Kidney epithelial cell (primary cell): ENCODE data around the gene KCNQ1. TPM values are rescaled to one million over a fixed set of nuclear protein-coding genes. Genes with fewer than 3 reads are reported as not detected.

Experiments
- DNase-seq: peaks from one replicate; pipeline ENCODE4 v3.0.0-alpha.2; 2010; ENCODE audit warnings: low read depth
- H3K27me3 ChIP-seq: 2 replicates; pipeline ENCODE4 v1.6.0; 2011; ENCODE audit warnings: low read length; ENCODE audit not compliant: control insufficient read depth, insufficient read depth
- H3K36me3 ChIP-seq: 2 replicates; pipeline ENCODE4 v1.5.1; 2011; ENCODE audit warnings: low read length; ENCODE audit not compliant: control insufficient read depth, insufficient read depth
- H3K4me3 ChIP-seq: 2 replicates; pipeline ENCODE4 v1.5.1; 2011; ENCODE audit warnings: low read depth, mild to moderate bottlenecking, control low read depth, low read length
- total RNA-seq: library from RNA; depleted of rRNA; stranded (reverse); fragments of >200 nt; gene quantifications from 2 replicates; pipeline ENCODE4 v1.2.3, GENCODE V29; 2015
- TF ChIP-seq, protein P1 (sequence below): IDR thresholded peaks from 2 replicates; pipeline ENCODE4 v1.5.1; 2011; ENCODE audit warnings: mild to moderate bottlenecking, moderate library complexity, low read length, control low read depth, inconsistent platforms; ENCODE audit not compliant: insufficient read depth, poor library complexity, severe bottlenecking

KCNQ1 gene
- total RNA-seq, 1 donor from 2014 or later: 2.3 TPM

GRCh38 chr11:2534134-2534956 lies 89.5 kb downstream of the KCNQ1 start:
- TF ChIP-seq, protein P1, sequence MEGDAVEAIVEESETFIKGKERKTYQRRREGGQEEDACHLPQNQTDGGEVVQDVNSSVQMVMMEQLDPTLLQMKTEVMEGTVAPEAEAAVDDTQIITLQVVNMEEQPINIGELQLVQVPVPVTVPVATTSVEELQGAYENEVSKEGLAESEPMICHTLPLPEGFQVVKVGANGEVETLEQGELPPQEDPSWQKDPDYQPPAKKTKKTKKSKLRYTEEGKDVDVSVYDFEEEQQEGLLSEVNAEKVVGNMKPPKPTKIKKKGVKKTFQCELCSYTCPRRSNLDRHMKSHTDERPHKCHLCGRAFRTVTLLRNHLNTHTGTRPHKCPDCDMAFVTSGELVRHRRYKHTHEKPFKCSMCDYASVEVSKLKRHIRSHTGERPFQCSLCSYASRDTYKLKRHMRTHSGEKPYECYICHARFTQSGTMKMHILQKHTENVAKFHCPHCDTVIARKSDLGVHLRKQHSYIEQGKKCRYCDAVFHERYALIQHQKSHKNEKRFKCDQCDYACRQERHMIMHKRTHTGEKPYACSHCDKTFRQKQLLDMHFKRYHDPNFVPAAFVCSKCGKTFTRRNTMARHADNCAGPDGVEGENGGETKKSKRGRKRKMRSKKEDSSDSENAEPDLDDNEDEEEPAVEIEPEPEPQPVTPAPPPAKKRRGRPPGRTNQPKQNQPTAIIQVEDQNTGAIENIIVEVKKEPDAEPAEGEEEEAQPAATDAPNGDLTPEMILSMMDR: no peak
- Histone ChIP-seq H3K36me3 (no peaks in the 10 kb centered on the region), H3K27me3 (peaks cover 6% of the 10 kb centered on the region), H3K4me3 (no peak overlapping the region)
- peak; percentile 7 for DNase-seq

DNA sequence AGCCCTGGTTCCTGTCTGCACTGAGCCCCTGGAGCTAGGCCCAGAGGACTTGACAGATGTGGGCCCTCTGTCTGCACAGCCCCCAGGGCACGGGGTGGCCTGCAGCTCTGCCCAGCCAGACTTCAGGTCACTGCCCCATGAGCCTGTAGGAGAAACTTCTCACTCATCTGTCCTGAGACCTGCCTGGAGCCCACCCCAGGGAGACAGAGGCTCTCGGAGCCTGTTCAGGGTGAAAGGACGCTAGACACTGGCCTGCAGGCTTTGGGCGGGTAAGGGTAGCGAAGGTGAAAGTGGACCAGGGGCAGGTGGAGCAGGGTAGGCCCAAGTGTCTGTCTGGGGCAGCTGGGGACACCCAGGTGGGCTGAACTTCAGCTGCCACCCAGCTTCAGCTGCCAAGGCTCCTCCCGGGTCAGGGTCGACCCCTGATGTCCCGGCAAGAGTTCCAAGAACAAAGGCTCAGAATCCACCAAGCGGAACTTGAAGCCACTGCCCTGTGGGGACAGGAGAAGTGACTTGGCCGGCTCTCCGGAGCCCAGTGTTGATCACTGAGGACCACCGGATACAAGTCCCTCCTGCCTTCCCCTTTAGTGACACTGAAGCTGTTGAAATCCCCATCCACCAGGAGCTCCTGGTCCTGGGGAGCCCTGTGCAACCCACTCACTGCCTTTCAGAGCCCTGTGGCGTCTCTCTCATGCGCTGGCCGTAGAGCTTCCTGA lies 90.3 kb downstream of the KCNQ1 start:
- H3K36me3 ChIP-seq: no peaks in the 10 kb centered on the region
- TF ChIP-seq, protein P1: no peak
- peaks cover 8% of the 10 kb centered on the region for H3K27me3 ChIP-seq
- DNase-seq: no peak
- H3K4me3 ChIP-seq: no peak overlapping the region

DNA sequence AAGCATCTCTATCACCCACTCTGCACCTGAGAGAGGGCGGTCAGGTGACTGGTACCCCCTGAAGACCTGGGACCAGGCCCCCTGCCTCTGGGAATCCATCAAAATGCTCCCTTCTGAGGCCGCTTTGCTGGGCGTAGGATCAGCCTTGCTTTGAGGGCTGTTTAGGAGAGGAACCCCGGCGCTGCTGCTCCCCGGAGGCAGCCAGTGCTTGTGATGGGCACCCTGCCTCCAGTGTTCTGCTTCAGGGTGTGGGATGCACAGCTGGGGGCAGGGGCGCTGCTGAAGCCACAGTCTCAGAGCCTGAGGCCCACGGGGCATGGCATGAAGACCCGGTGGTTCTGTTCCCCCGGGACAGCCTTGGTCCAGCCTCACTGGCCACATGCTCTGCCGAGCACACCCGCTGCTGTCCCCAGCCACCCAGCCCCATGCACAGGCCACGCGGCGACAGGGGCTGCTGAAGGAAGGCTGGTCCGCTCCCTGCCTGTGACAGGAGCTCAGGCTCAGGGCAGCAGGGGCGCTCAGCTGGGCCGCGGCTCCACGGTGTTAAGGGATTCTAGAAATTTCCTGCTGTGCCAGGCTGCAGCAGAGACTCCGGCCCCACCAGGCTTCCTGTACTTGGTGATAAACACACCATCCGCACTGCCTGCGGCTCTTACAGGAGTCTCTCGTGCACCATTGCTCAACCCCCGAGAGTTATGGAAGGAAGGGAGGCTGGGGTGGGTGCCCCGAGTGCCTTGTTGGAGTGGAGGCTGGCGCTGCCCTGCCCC lies 91.0 kb downstream of the KCNQ1 start:
- peaks cover 7% of the 10 kb centered on the region for H3K27me3 ChIP-seq
- TF ChIP-seq, protein P1: no peak
- no peak for DNase-seq

DNA sequence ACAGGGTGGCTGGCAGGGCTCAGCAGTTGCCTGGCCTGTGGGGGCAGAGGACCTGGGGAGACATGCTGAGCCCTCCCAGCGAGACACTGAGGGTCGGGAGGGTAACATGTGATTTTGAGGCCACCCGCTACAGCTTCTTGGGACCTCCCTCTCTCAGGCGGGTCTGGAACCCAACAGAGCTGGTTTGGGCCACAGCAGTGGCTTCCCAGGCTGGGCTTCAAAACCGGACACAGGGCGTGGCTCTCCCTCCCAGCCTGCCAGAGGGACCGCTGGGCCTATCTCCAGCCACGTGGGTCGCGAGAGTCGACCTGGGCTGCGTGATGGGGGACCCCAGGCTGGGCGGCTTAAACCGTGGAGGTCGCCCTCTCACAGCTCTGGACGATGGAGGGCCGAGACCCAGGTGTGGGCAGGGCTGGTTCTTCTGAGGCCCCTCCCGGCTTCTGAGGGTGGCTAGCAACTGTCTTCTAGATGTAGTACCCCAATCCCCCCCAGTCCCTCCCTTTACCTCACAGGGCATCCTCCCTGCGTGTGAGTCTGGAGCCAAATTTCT lies 91.7 kb downstream of the KCNQ1 start:
- Histone ChIP-seq H3K27me3 (peaks cover 7% of the 10 kb centered on the region), H3K36me3 (no peaks in the 10 kb centered on the region), H3K4me3 (no peak overlapping the region)
- TF ChIP-seq, protein P1: no peak
- no peak for DNase-seq

More for the DNA sequence above, 91.0 kb downstream of the KCNQ1 start:
- no peak overlapping the region for H3K4me3 ChIP-seq
- no peaks in the 10 kb centered on the region for H3K36me3 ChIP-seq

- TF ChIP-seq, protein P1: no peak
- Histone ChIP-seq H3K36me3 (no peaks in the 10 kb centered on the region), H3K4me3 (no peak overlapping the region), H3K27me3 (peaks cover 5% of the 10 kb centered on the region)
- no peak for DNase-seq
These were observed 92.3 kb downstream of the KCNQ1 start for GRCh38 chr11:2537010-2537705.
